Activated naive CD8-positive, alpha-beta T cell treated with anti-CD3 and anti-CD28 coated beads for 36 hours (primary cell): Measurements from ENCODE around the gene SORD. TPM values are rescaled to one million over a fixed set of nuclear protein-coding genes. Genes with fewer than 3 reads are reported as not detected.
A peak's percentile ranks its signal among the peaks of the same experiment; 100 is the strongest.
"Not testable (repeated sequence)": the region's sequence is repeated elsewhere in the genome, so short reads cannot be mapped to it uniquely, and the experiment has no call there.

Source experiments
- DNase-seq: peaks from one replicate; pipeline ENCODE4 v3.0.0; 2021
- H3K27ac Mint-ChIP-seq: one replicate; pipeline ENCODE4 v1.8.0; 2022; ENCODE audit warnings: mild to moderate bottlenecking, moderate library complexity, mixed read lengths
- H3K27me3 Mint-ChIP-seq: one replicate; pipeline ENCODE4 v1.8.0; 2022; ENCODE audit warnings: mild to moderate bottlenecking, mixed read lengths
- H3K36me3 Mint-ChIP-seq: one replicate; pipeline ENCODE4 v1.8.0; 2021; ENCODE audit warnings: mild to moderate bottlenecking, mixed read lengths
- H3K4me1 Mint-ChIP-seq: one replicate; pipeline ENCODE4 v1.8.0; 2021; ENCODE audit warnings: mixed read lengths
- H3K4me3 Mint-ChIP-seq: one replicate; pipeline ENCODE4 v1.8.0; 2022; ENCODE audit warnings: mild to moderate bottlenecking, moderate library complexity, mixed read lengths
- H3K9me3 Mint-ChIP-seq: one replicate; pipeline ENCODE4 v1.8.0; 2022; ENCODE audit warnings: mixed read lengths
- total RNA-seq, 2 experiments: library from RNA; stranded (reverse); gene quantifications; one replicate each; pipeline ENCODE4 v1.2.3, GENCODE V29; 2021

The SORD gene
- total RNA-seq, 2 experiments from 2014 or later = 36.0 to 36.9 TPM

DNA sequence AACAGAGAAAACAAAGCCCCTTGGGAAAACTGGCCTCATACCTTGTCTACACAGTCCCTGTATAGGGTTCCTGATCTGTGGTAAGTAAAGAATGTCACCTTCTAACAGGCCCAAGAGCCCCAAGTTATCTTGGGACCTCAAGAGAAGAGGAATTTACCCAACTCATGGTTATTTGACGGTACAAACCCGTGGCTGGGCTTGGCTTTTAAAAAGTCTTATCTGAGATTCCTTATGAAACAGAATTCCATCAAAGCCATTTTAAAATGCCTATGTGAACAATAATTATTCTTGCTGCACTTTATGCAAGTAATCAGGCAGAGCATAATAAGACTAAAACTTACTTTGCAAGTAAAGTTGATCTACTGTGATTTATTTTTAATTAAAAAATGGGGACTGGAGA lies 13.9 kb upstream of the SORD start:
- H3K36me3 Mint-ChIP-seq = no peaks in the 10 kb centered on the region
- no peak overlapping the region for H3K27ac Mint-ChIP-seq

DNA sequence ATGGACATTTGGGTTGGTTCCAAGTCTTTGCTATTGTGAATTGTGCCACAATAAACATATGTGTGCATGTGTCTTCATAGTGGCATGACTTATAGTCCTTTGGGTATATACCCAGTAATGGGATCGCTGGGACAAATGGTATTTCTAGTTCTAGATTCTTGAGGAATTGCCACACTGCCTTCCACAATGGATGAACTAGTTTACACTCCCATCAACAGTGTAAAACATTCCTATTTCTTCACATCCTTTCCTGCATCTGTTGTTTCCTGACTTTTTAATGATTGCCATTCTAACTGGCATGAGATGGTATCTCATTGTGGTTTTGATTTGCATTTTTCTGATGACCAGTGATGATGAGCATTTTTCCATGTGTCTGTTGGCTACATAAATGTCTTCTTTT lies 7.9 kb upstream of the SORD start:
- not testable (repeated sequence) for H3K36me3 Mint-ChIP-seq, DNase-seq, H3K4me1 Mint-ChIP-seq, H3K4me3 Mint-ChIP-seq, H3K27ac Mint-ChIP-seq, H3K9me3 Mint-ChIP-seq
- peaks cover 38% of the 10 kb centered on the region for H3K27me3 Mint-ChIP-seq

More for the DNA sequence above, 13.9 kb upstream of the SORD start:
- Mint-ChIP-seq H3K27me3 (peaks cover 8% of the 10 kb centered on the region), H3K4me3 (no peak overlapping the region), H3K4me1 (peaks cover under 1% of the 10 kb centered on the region), H3K9me3 (no peaks in the 10 kb centered on the region)
- no peak for DNase-seq

DNA sequence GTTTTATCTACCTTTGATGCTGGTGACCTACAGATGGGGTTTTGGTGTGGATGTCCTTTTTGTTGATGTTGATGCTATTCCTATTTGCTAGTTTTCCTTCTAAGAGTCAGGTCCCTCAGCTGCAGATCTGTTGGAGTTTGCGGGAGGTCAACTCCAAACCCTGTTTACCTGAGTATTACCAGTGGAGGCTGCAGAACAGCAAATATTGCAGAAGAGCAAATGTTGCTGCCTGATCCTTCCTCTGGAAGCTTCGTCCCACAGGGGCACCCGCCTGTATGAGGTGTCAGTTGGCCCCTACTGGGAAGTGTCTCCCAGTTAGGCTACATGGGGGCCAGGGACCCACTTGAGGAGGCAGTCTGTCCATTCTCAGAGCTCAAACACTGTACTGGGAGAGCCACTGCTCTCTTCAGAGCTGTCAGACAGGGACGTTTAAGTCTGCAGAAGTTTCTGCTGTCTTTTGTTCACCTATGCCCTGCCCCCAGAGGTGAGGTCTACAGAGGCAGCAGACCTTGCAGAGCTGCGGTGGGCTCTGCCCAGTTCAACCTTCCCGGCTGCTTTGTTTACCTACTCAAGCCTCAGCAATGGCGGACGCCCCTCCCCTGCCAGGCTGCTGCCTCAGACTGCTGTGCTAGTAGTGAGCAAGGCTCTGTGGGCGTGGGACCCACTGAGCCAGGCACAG lies 2.6 kb upstream of the SORD start:
- peaks cover 18% of the 10 kb centered on the region for H3K4me1 Mint-ChIP-seq
- H3K9me3 Mint-ChIP-seq, H3K36me3 Mint-ChIP-seq, H3K27ac Mint-ChIP-seq, DNase-seq, H3K4me3 Mint-ChIP-seq: not testable (repeated sequence)
- peaks cover 31% of the 10 kb centered on the region for H3K27me3 Mint-ChIP-seq

DNA sequence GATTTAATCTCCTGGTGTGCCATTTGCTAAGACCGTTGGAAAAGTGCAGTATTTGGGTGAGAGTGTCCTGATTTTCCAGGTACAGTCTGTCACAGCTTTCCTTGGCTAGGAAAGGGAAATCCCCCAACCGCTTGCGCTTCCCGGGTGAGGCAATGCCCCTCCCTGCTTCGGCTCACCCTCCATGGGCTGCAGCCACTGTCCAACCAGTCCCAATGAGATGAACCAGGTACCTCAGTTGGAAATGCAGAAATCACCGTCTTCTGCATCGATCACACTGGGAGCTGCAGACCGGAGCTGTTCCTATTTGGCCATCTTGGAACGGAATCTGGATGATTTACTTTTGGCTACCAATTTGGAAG lies 2.1 kb upstream of the SORD start:
- not testable (repeated sequence) for H3K9me3 Mint-ChIP-seq, H3K27ac Mint-ChIP-seq, H3K36me3 Mint-ChIP-seq, DNase-seq, H3K4me3 Mint-ChIP-seq
- H3K27me3 Mint-ChIP-seq = peaks cover 31% of the 10 kb centered on the region
- H3K4me1 Mint-ChIP-seq = peaks cover 21% of the 10 kb centered on the region

DNA sequence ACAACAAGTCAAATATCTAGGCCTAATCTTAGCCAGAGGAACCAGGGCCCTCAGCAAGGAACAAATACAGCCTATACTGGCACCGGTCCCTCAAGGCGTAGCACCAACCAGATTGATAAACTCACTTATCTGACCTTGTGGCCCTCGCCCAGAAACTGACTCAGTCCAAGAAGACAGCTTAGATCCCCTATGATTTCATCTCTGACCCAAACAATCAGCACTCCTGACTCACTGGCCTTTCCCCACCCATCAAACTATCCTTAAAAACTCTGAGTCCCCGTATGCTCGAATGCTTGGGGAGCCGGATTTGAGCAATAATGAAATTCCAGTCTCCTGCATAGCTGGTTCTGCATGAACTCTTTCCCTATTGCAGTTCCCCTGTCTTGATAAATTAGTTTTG lies 1.6 kb upstream of the SORD start:
- H3K27ac Mint-ChIP-seq = no peak overlapping the region
- peaks cover 26% of the 10 kb centered on the region for H3K4me1 Mint-ChIP-seq
- peaks cover 31% of the 10 kb centered on the region for H3K27me3 Mint-ChIP-seq
- no peak for DNase-seq
- H3K36me3 Mint-ChIP-seq = peaks cover 11% of the 10 kb centered on the region
- H3K9me3 Mint-ChIP-seq = no peaks in the 10 kb centered on the region
- H3K4me3 Mint-ChIP-seq = peak overlapping the region; percentile 42

DNA sequence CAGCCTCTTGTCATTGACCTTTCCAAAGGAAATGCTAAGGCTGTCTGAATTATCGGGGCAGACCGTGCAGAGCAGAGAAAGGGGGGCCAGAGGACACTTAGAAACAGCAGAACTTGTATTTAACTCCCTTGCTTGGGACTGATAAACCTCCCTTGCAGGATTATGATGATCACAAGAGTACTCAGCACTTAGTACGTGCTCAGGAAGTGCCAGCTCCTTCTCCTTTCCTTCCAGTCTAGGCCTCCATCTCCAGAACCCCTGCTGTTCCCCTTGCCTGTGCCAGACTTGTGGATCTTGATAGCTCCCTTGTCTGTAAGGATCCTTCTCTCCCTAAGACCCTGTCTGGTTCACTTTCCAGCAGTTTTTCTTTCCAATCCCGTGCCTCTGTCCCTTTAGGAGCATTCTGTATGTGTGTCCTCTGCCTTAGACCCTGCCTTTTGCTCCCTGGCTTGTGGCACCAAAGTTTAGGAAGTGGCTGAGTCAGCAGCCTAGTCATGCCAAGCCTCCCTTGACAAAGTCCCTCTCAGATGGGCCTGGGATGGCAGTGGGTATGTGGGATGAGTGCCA lies 747 bp downstream of the SORD start:
- Mint-ChIP-seq H3K9me3 (no peaks in the 10 kb centered on the region), H3K4me1 (peaks cover 35% of the 10 kb centered on the region), H3K27me3 (peaks cover 12% of the 10 kb centered on the region), H3K4me3 (peak overlapping the region; percentile 84), H3K36me3 (peaks cover 11% of the 10 kb centered on the region), H3K27ac (peak overlapping the region; percentile 17)
- no peak for DNase-seq

DNA sequence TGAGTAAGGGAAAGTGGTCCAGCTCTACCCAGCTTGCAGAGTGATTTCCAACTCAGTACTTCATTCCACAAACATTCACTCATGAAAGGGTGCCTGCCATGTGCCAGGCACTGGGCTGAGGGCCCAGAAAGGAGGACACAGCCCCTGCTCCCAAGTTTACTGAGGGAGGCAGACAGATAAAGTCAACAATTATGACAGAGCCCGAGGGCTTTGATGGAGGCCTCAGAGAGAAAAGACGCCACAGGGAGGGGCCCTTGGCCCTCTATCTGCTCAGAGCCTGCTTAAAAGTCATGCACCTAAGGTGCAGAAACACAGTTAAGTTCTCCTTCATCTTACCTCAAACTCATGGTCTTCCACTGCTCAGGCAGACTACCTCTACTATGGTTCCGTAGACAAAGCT lies 1.7 kb downstream of the SORD start:
- DNase-seq, H3K9me3 Mint-ChIP-seq, H3K27ac Mint-ChIP-seq, H3K27me3 Mint-ChIP-seq: not testable (repeated sequence)
- Mint-ChIP-seq H3K4me1 (peaks cover 35% of the 10 kb centered on the region), H3K36me3 (peaks cover 16% of the 10 kb centered on the region), H3K4me3 (peak overlapping the region; percentile 46)

DNA sequence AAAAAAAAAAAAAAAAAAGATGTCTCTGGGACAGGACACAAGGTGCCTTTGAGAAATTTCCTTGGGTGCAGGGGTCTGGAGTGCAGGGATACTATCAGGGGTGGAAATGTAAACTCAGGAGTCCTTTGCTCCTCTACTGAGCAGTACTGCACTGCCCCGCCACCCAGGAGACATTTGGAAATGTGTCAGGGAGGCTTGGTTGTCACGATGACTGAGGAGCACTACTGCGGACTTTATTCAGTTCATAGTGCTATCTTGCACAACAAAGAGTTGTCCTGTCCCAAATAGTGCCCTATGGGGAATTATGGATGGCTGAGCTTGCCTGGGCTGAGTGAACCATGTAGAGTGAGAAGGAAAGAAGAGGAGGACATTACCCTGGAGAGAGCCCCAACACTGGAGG lies 2.6 kb downstream of the SORD start:
- not testable (repeated sequence) for H3K9me3 Mint-ChIP-seq, H3K4me3 Mint-ChIP-seq, DNase-seq, H3K27ac Mint-ChIP-seq, H3K27me3 Mint-ChIP-seq
- H3K4me1 Mint-ChIP-seq = peaks cover 35% of the 10 kb centered on the region
- peaks cover 24% of the 10 kb centered on the region for H3K36me3 Mint-ChIP-seq

DNA sequence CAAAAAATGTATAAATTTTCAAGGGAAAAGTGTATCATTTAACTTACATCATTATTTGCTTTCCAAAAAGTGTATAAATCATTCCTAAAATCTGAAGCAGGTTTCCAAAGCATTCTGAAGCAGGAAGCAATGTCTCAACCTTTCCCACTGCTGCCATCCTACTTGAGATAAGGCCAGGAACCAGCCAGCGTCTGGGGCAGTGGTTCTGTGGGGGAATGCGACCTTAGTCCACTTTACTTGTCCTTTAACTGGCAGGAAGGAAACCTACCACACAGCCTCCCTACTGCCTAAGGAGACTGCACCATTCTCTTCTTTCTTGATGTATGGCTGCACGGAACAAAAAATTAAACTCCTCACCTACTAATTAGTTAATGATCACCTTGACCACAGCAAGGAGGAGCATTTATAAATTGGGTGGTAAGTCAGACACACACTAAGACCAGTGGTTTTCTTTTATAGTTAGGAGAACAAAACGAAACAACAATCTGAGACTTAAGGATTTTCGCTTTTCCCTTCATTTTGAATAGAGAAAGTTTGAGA lies 3.7 kb downstream of the SORD start:
- Mint-ChIP-seq H3K27ac (no peak overlapping the region), H3K27me3 (no peaks in the 10 kb centered on the region)

DNA sequence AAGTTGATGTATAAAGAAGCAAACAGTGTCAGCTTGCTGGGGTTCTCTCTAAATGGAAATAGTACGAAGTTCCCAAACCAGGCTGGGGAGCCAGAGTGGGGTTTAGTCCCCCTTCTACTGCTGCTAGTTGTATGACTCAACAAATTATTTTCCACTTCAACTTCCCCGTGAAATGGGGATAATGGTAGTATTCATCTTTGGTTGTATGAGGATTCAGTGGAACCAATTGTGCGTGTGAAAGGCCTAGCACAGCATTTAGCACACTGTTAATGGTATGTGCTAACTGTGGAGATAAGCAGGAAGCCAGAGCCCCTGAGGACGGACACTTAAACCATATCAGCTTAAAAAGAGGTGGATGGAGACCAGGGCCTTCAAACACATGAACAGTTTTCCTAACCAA lies 4.2 kb downstream of the SORD start:
- no peaks in the 10 kb centered on the region for H3K9me3 Mint-ChIP-seq
- DNase-seq = no peak
- H3K36me3 Mint-ChIP-seq = peaks cover 31% of the 10 kb centered on the region
- no peak overlapping the region for H3K4me3 Mint-ChIP-seq
- no peaks in the 10 kb centered on the region for H3K27me3 Mint-ChIP-seq
- peaks cover 35% of the 10 kb centered on the region for H3K4me1 Mint-ChIP-seq
- H3K27ac Mint-ChIP-seq = no peak overlapping the region

More for the DNA sequence above, 3.7 kb downstream of the SORD start:
- H3K36me3 Mint-ChIP-seq = peaks cover 31% of the 10 kb centered on the region
- no peak for DNase-seq
- peaks cover 35% of the 10 kb centered on the region for H3K4me1 Mint-ChIP-seq
- H3K9me3 Mint-ChIP-seq = no peaks in the 10 kb centered on the region
- H3K4me3 Mint-ChIP-seq = no peak overlapping the region

DNA sequence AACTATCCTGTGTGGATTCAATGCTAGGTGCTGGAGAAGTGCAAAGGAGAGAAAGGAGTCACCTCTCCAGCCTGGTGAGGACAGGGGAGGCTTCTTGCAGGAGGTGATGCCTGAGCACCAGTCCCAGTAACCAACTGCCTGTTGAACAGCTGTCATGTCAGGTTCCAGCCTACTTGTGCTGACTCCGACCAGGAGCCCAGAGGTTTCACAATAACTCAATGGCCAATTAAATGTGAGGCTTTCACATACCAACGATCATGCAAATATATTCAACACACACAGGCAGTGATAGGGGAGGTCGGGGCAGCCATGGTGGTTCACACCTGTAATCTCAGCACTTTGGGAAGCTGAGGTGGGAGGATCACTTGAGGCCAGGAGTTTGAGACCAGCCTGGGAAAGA lies 7.7 kb downstream of the SORD start:
- DNase-seq = no peak
- no peaks in the 10 kb centered on the region for H3K27me3 Mint-ChIP-seq
- no peak overlapping the region for H3K27ac Mint-ChIP-seq
- H3K4me1 Mint-ChIP-seq = peaks cover 17% of the 10 kb centered on the region
- no peak overlapping the region for H3K4me3 Mint-ChIP-seq
- peaks cover 26% of the 10 kb centered on the region for H3K36me3 Mint-ChIP-seq
- H3K9me3 Mint-ChIP-seq = no peaks in the 10 kb centered on the region

DNA sequence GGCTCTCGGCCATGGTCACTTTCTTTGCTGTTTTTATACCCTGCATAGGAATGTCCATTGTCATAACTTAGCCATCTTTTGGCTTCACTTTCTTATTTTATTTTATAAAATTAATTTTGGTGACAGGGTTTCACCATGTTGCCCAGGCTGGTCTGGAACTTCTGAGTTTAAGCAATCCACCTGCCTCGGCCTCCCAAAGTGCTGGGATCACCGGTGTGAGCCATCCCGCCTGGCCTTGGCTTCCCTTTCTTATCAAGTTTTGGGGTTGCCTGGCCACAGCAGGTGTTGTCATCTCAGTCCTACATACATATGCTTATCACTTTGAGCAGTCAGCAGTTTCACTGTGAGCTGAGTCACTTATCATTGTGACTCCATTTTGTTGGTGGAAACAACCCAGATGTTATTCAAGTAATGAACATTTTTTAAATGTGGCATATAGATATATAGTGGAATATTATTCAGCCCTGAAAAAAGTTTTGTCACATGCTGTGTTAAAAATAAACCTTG lies 8.6 kb downstream of the SORD start:
- peaks cover 16% of the 10 kb centered on the region for H3K4me1 Mint-ChIP-seq

DNA sequence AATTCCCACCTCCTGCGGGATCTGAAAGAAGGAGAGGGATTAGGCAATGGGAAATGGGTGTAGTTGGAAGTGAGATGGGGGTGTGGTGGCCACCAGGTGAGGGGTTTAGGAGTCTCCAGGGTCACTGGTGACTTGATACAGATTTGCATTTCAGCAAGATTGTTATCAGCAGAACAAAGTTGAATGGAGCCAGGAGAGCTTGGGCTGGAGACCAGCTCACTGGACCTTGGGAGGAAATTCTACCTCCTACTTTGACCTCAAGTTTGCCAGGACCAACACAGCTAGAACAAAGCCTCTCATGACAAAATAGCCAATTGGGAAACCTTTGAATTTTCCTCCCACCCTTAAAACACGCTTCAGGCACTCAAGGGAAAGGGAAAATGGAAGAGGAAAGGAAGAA lies 9.5 kb downstream of the SORD start:
- DNase-seq, H3K27ac Mint-ChIP-seq, H3K9me3 Mint-ChIP-seq, H3K27me3 Mint-ChIP-seq, H3K4me3 Mint-ChIP-seq: not testable (repeated sequence)
- Mint-ChIP-seq H3K36me3 (peaks cover 32% of the 10 kb centered on the region), H3K4me1 (peaks cover 14% of the 10 kb centered on the region)

More for the DNA sequence above, 8.6 kb downstream of the SORD start:
- peaks cover 30% of the 10 kb centered on the region for H3K36me3 Mint-ChIP-seq
- not testable (repeated sequence) for DNase-seq, H3K27me3 Mint-ChIP-seq, H3K4me3 Mint-ChIP-seq, H3K27ac Mint-ChIP-seq, H3K9me3 Mint-ChIP-seq

DNA sequence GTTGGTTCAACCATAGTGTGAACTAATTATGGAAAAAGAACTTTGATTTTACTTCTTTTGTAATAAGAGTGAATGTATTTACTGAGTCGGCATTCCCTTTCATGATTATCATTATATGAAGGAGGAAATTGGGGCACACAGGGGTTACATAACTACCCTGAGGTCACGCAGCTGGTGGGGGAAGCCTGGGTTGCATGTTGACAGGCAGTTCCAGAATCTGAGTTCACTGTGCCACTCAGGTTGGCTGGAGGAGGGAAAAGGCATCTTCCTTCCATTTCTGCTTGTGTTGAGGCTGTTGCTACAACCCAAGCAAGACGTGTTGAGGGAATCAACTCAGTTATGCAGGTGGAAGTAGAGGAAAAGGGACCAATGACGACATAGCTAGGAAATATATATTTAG lies 11.1 kb downstream of the SORD start:
- DNase-seq = not testable (repeated sequence)

DNA sequence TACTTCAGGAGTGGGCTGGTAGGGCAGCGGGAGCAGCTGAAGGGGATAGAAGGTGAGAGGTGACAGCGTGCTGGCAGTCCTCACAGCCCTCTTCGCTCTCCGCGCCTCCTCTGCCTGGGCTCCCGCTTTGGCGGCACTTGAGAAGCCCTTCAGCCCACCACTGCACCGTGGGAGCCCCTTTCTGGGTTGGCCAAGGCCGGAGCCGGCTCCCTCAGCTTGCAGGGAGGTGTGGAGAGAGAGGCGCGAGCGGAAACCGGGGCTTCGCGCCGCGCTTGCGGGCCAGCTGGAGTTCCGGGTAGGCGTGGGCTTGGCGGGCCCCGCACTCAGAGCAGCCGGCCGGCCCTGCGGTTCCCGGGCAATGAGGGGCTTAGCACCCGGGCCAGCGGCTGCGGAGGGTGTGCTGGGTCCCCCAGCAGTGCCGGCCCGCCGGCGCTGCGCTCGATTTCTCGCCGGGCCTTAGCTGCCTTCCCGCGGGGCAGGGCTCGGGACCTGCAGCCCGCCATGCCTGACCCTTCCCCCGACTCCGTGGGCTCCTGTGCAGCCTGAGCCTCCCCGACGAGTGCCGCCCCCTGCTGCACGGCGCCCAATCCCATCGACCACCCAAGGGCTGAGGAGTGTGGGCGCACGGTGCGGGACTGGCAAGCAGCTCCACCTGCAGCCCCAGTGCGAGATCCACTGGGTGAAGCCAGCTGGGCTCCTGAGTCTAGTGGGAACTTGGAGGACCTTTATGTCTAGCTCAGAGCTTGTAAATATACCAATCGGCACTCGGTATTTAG lies 11.8 kb downstream of the SORD start:
- DNase-seq, H3K27ac Mint-ChIP-seq, H3K27me3 Mint-ChIP-seq, H3K9me3 Mint-ChIP-seq, H3K4me3 Mint-ChIP-seq: not testable (repeated sequence)
- Mint-ChIP-seq H3K36me3 (peaks cover 26% of the 10 kb centered on the region), H3K4me1 (peaks cover 14% of the 10 kb centered on the region)

More for the DNA sequence above, 11.1 kb downstream of the SORD start:
- H3K4me1 Mint-ChIP-seq = peaks cover 14% of the 10 kb centered on the region
- not testable (repeated sequence) for H3K27me3 Mint-ChIP-seq, H3K27ac Mint-ChIP-seq, H3K4me3 Mint-ChIP-seq, H3K9me3 Mint-ChIP-seq
- peaks cover 31% of the 10 kb centered on the region for H3K36me3 Mint-ChIP-seq
